ENCODE data around the gene XYLT1. TPM values are rescaled to one million over a fixed set of nuclear protein-coding genes. Genes with fewer than 3 reads are reported as not detected.

The XYLT1 gene
- total RNA-seq, 1 experiment from 2014 or later: 14.5 TPM

DNA sequence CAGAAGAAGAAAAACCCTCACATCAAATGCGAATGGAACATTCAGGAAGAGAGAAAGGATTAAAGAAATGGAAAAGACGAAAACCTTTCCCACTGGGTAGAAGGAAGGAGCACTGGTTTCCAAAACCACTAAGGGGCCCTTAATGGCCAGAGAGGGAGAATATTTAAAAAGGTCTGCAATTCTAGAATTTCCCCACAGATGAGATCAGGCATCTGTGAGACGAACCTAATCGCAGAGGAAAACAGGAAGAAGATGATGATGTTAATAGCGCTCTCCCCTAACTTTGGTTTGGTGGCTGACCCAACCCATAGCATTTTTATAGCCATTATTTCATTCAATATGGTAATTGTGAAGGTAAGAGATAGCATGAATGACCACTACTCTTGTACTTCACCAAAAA, 32.8 kb downstream of the XYLT1 start:
- Mint-ChIP-seq H3K27me3 (ENCODE audit: low read depth) (no peaks in the 10 kb centered on the region), H3K4me3 (no peak overlapping the region), H3K4me1 (peaks cover 32 to 39% of the 10 kb centered on the region in 2 experiments), H3K9me3 (peaks cover 0 to 2% of the 10 kb centered on the region in 2 experiments; a peak in 3 of 5 replicates), H3K27ac (no peak overlapping the region), H3K36me3 (ENCODE audit: insufficient read depth in 1 of 3, low read depth in 3 of 3) (peaks cover 0 to 10% (median 3%) of the 10 kb centered on the region in 3 experiments; a peak in 4 of 7 replicates)
- no peak for DNase-seq
- no peak overlapping the region for H4K91ac ChIP-seq (ENCODE audit: insufficient read length, low read depth, low read length)
- H3T11ph ChIP-seq (ENCODE audit: low read length): no peak overlapping the region
- no peaks in the 10 kb centered on the region for H3K9me3 ChIP-seq (ENCODE audit: control insufficient read depth, low read depth, low read length)
- TF ChIP-seq, protein P1, sequence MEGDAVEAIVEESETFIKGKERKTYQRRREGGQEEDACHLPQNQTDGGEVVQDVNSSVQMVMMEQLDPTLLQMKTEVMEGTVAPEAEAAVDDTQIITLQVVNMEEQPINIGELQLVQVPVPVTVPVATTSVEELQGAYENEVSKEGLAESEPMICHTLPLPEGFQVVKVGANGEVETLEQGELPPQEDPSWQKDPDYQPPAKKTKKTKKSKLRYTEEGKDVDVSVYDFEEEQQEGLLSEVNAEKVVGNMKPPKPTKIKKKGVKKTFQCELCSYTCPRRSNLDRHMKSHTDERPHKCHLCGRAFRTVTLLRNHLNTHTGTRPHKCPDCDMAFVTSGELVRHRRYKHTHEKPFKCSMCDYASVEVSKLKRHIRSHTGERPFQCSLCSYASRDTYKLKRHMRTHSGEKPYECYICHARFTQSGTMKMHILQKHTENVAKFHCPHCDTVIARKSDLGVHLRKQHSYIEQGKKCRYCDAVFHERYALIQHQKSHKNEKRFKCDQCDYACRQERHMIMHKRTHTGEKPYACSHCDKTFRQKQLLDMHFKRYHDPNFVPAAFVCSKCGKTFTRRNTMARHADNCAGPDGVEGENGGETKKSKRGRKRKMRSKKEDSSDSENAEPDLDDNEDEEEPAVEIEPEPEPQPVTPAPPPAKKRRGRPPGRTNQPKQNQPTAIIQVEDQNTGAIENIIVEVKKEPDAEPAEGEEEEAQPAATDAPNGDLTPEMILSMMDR (conservative IDR thresholded peaks at IDR 0.05): no peak
- H3K4me2 ChIP-seq (ENCODE audit: insufficient read depth, insufficient read length, low read length): no peak overlapping the region
- no peak overlapping the region for H3K14ac ChIP-seq (ENCODE audit: insufficient read depth, low read length)
- no peak overlapping the region for H2BK20ac ChIP-seq (ENCODE audit: low read depth, low read length, poor library complexity, severe bottlenecking)
- no peak overlapping the region for H3K27ac ChIP-seq (ENCODE audit: insufficient read length, low read depth, low read length)
- H3K79me2 ChIP-seq (ENCODE audit: insufficient read depth, low read length): no peaks in the 10 kb centered on the region; the same call in 1 of the 2 replicates
- H2BK120ac ChIP-seq (ENCODE audit: low read depth, low read length, poor library complexity, severe bottlenecking): no peak overlapping the region
- no peak overlapping the region for H3K23ac ChIP-seq (ENCODE audit: insufficient read length, low read depth, low read length)
- no peak overlapping the region for H2BK5ac ChIP-seq (ENCODE audit: insufficient read length, low read length)
- H4K20me1 ChIP-seq (ENCODE audit: control insufficient read depth, insufficient read depth, insufficient read length): no peaks in the 10 kb centered on the region
- H3K23me2 ChIP-seq (ENCODE audit: insufficient read length, low read depth, low read length, poor library complexity, severe bottlenecking): no peaks in the 10 kb centered on the region
- H4K5ac ChIP-seq (ENCODE audit: insufficient read length, low read depth, low read length): no peak overlapping the region
- H2BK15ac ChIP-seq (ENCODE audit: low read depth, low read length): no peak overlapping the region
- no CpG with 5 or more reads among the region's 5 CpGs for WGBS (ENCODE audit: extremely low coverage, insufficient read length, low lambda C conversion rate)
- H3K18ac ChIP-seq (ENCODE audit: insufficient read length, low read depth, low read length): no peak overlapping the region
- no peak overlapping the region for H2BK12ac ChIP-seq (ENCODE audit: insufficient read length, low read depth, low read length)
- H3K56ac ChIP-seq (ENCODE audit: insufficient read length, low read depth, low read length): no peak overlapping the region
- H3K4ac ChIP-seq (ENCODE audit: low read depth, low read length): no peak overlapping the region
- no peaks in the 10 kb centered on the region for H3K27me3 ChIP-seq (ENCODE audit: insufficient read depth, low read length)
- H3K79me1 ChIP-seq (ENCODE audit: insufficient read depth, low read depth, low read length, poor library complexity, severe bottlenecking): no peaks in the 10 kb centered on the region
- no peak overlapping the region for H3K9ac ChIP-seq (ENCODE audit: extremely low read depth, insufficient read length, low read length)
- peaks cover 8% of the 10 kb centered on the region; the same call in 1 of the 2 replicates for H3K4me1 ChIP-seq (ENCODE audit: insufficient read depth, low read length)
- no peak overlapping the region for H4K8ac ChIP-seq (replicated peaks; ENCODE audit: insufficient read length, low read depth, low read length)
- no peak overlapping the region for H2AFZ ChIP-seq (ENCODE audit: low read length)
- H2AK5ac ChIP-seq (ENCODE audit: insufficient read length, low read length): no peak overlapping the region

Measured in H9 (cell line).